Thymus (tissue), 14 donors: ENCODE data around the gene MMP20. TPM values are rescaled to one million over a fixed set of nuclear protein-coding genes. Genes with fewer than 3 reads are reported as not detected.

Experiments
- DNase-seq, 9 donors: peaks; one replicate each; pipeline ENCODE4 v3.0.0-alpha.2; 2013; ENCODE audit warnings: low spot score in 9 of 9, low read depth in 6 of 9, missing footprints in 1 of 9
- H3K27ac ChIP-seq, 2 donors: one replicate each; pipeline ENCODE4 v1.5.1; 2013; ENCODE audit warnings: control low read depth in 1 of 2, low read depth in 1 of 2, low read length in 1 of 2, mild to moderate bottlenecking in 1 of 2, moderate library complexity in 1 of 2
- H3K27me3 ChIP-seq, 2 donors: one replicate each; pipeline ENCODE4 v1.5.1; 2013; ENCODE audit warnings: low read length in 1 of 2; ENCODE audit not compliant: control insufficient read depth in 2 of 2, insufficient read depth in 1 of 2
- H3K36me3 ChIP-seq, 2 donors: one replicate each; pipeline ENCODE4 v1.5.1; 2013; ENCODE audit warnings: low read length in 1 of 2, mild to moderate bottlenecking in 1 of 2, moderate library complexity in 1 of 2; ENCODE audit not compliant: control insufficient read depth in 2 of 2, insufficient read depth in 2 of 2
- H3K4me1 ChIP-seq, 2 donors: one replicate each; pipeline ENCODE4 v1.5.1; 2013; ENCODE audit warnings: low read length in 2 of 2; ENCODE audit not compliant: control insufficient read depth in 2 of 2, insufficient read depth in 2 of 2
- H3K4me3 ChIP-seq, 2 donors: one replicate each; pipeline ENCODE4 v1.5.1; 2013; ENCODE audit warnings: low read length in 2 of 2, control low read depth in 1 of 2, mild to moderate bottlenecking in 1 of 2
- H3K9me3 ChIP-seq, 2 donors: one replicate each; pipeline ENCODE4 v1.5.1; 2013; ENCODE audit warnings: low read length in 1 of 2, mild to moderate bottlenecking in 1 of 2; ENCODE audit not compliant: control insufficient read depth in 2 of 2, insufficient read depth in 1 of 2
- WGBS: extraction: QIAGEN DNeasy Blood & Tissue Kit; methylation state at CpG from one replicate; pipeline ENCODE4 v1.1.7; 2013; 5-methylcytosine and 5-hydroxymethylcytosine counted together
- long read RNA-seq, 10 donors: transcript quantifications; one replicate each; lab custom pipeline, GENCODE V29; 2026
- polyA plus RNA-seq: library from polyadenylated mRNA; stranded (reverse); fragments of 200-250 nt; gene quantifications from one replicate; pipeline ENCODE4 v1.2.3, GENCODE V29; 2013
- total RNA-seq: library from RNA; stranded (reverse); fragments of 120-200 nt; gene quantifications from one replicate; pipeline ENCODE4 v1.2.4, GENCODE V29; 2013
- donor health status: healthy.

MMP20 gene
- total RNA-seq (0.14 TPM), polyA plus RNA-seq (0.23 TPM)
- long read RNA-seq, donor 1 = 0 reads
- long read RNA-seq, donor 2 = 0 reads
- long read RNA-seq, donor 3 = 0 reads
- long read RNA-seq, donor 4 = 0 reads
- long read RNA-seq, donor 5 = 0 reads
- long read RNA-seq, donor 6 = 0 reads
- long read RNA-seq, donor 7 = 0 reads
- long read RNA-seq, donor 8 = 0 reads
- long read RNA-seq, donor 9 = 0 reads
- long read RNA-seq, donor 10 = 0 reads

- H3K36me3 ChIP-seq = no peaks in the 10 kb centered on the region
- H3K4me1 ChIP-seq = no peaks in the 10 kb centered on the region
- H3K4me3 ChIP-seq = no peak within 1 kb of the TSS
- no peak for DNase-seq
- H3K9me3 ChIP-seq = no peaks in the 10 kb centered on the region
- H3K27me3 ChIP-seq = no peaks in the 10 kb centered on the region
- 97% methylated on average over 5 of the region's 5 CpGs for WGBS
- no peak within 1 kb of the TSS for H3K27ac ChIP-seq
These were observed at the start of gene MMP20 for GRCh38 chr11:102625177-102625576. Gene MMP20 (minus strand): TSS chr11:102625332. CDS start chr11:102625319, 13 bp downstream.

- WGBS = 92% methylated on average over 3 of the region's 3 CpGs
- no peaks in the 10 kb centered on the region for H3K36me3 ChIP-seq
- no peak for DNase-seq
- H3K4me3 ChIP-seq = no peak overlapping the region
- no peaks in the 10 kb centered on the region for H3K4me1 ChIP-seq
- H3K9me3 ChIP-seq = no peaks in the 10 kb centered on the region
- H3K27me3 ChIP-seq = no peaks in the 10 kb centered on the region
- no peak overlapping the region for H3K27ac ChIP-seq
These were observed 44.5 kb upstream of the MMP20 start for GRCh38 chr11:102669664-102670063.

GRCh38 chr11:102666331-102666957, 41.3 kb upstream of the MMP20 start:
- peak in 6 of 9 donors; percentile 7 to 45 (median 16) for DNase-seq
- Histone ChIP-seq H3K4me3 (no peak overlapping the region), H3K27me3 (no peaks in the 10 kb centered on the region), H3K36me3 (no peaks in the 10 kb centered on the region), H3K9me3 (no peaks in the 10 kb centered on the region), H3K27ac (no peak overlapping the region), H3K4me1 (no peaks in the 10 kb centered on the region)
- WGBS = 11% methylated on average over 4 of the region's 4 CpGs

- DNase-seq = peak in 3 of 9 donors; percentile 7 to 20 (median 11)
- H3K9me3 ChIP-seq = no peaks in the 10 kb centered on the region
- 84% methylated on average over 13 of the region's 13 CpGs for WGBS
- no peaks in the 10 kb centered on the region for H3K36me3 ChIP-seq
- no peak overlapping the region for H3K27ac ChIP-seq
- no peaks in the 10 kb centered on the region for H3K27me3 ChIP-seq
- no peak overlapping the region for H3K4me3 ChIP-seq
- H3K4me1 ChIP-seq = no peaks in the 10 kb centered on the region
These were observed 39.0 kb upstream of the MMP20 start for GRCh38 chr11:102664001-102664752.

GRCh38 chr11:102662607-102663006, 37.5 kb upstream of the MMP20 start:
- H3K4me1 ChIP-seq = no peaks in the 10 kb centered on the region
- no peak for DNase-seq
- no peaks in the 10 kb centered on the region for H3K36me3 ChIP-seq
- no peaks in the 10 kb centered on the region for H3K27me3 ChIP-seq
- H3K4me3 ChIP-seq = no peak overlapping the region
- H3K9me3 ChIP-seq = no peaks in the 10 kb centered on the region
- no peak overlapping the region for H3K27ac ChIP-seq

- WGBS = 97% methylated on average over 4 of the region's 4 CpGs
- no peak for DNase-seq
- Histone ChIP-seq H3K36me3 (no peaks in the 10 kb centered on the region), H3K27ac (no peak overlapping the region), H3K27me3 (no peaks in the 10 kb centered on the region), H3K9me3 (no peaks in the 10 kb centered on the region), H3K4me3 (no peak overlapping the region), H3K4me1 (no peaks in the 10 kb centered on the region)
These were observed 35.9 kb upstream of the MMP20 start for GRCh38 chr11:102661040-102661439.

- no peak for DNase-seq
- Histone ChIP-seq H3K4me3 (no peak overlapping the region), H3K27me3 (no peaks in the 10 kb centered on the region), H3K9me3 (no peaks in the 10 kb centered on the region), H3K36me3 (no peaks in the 10 kb centered on the region), H3K4me1 (no peaks in the 10 kb centered on the region), H3K27ac (no peak overlapping the region)
- 93% methylated on average over 1 of the region's 1 CpG for WGBS
These were observed 31.4 kb upstream of the MMP20 start for GRCh38 chr11:102656528-102656927.

- Histone ChIP-seq H3K4me3 (no peak overlapping the region), H3K36me3 (no peaks in the 10 kb centered on the region), H3K9me3 (no peaks in the 10 kb centered on the region), H3K4me1 (no peaks in the 10 kb centered on the region), H3K27me3 (no peaks in the 10 kb centered on the region), H3K27ac (no peak overlapping the region)
- 90% methylated on average over 2 of the region's 2 CpGs for WGBS
- DNase-seq = no peak
These were observed 30.4 kb upstream of the MMP20 start for GRCh38 chr11:102655547-102655946.

- DNase-seq = no peak
- 98% methylated on average over 1 of the region's 1 CpG for WGBS
- no peaks in the 10 kb centered on the region for H3K27me3 ChIP-seq
- H3K27ac ChIP-seq = no peak overlapping the region
- no peaks in the 10 kb centered on the region for H3K9me3 ChIP-seq
- H3K36me3 ChIP-seq = no peaks in the 10 kb centered on the region
- no peak overlapping the region for H3K4me3 ChIP-seq
- no peaks in the 10 kb centered on the region for H3K4me1 ChIP-seq
These were observed 29.6 kb upstream of the MMP20 start for GRCh38 chr11:102654761-102655160.
